ENCODE data around the gene DBN1. TPM values are rescaled to one million over a fixed set of nuclear protein-coding genes. Genes with fewer than 3 reads are reported as not detected.
"Not testable (repeated sequence)": the region's sequence is repeated elsewhere in the genome, so short reads cannot be mapped to it uniquely, and the experiment has no call there.

The DBN1 gene
- total and polyA plus RNA-seq, 12 donors = 5.1 to 47.1 (median 12.6) TPM

DNA sequence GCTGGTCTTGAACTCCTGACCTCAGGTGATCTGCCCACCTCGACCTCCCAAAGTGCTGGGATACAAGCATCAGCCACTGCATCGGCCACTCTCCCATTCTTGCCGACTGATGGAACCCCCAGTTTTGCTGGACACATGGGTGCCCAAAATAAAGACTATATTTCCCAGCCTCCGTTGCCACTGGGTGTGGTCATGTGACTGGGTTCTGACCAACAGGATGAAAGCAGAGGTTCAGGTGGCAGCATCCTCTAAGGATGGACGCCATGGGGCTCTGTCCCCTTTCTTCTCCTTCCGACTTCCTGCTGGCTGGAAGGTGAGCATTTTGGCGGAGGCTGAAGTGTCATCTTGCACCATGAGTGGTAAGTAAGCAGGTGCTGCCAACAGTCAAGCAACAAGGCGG is 13.7 kb upstream of the DBN1 start:
- no peaks in the 10 kb centered on the region for H3K4me1 ChIP-seq (replicated peaks in 1 of 2)
- no peak overlapping the region for H3K27ac ChIP-seq
- H3K36me3 ChIP-seq (replicated peaks in 1 of 2) = peaks cover 0 to 36% of the 10 kb centered on the region in 2 donors
- 86 to 94% (median 92%) methylated on average over 8 of the region's 8 CpGs for WGBS, 4 donors
- no peak for TF ChIP-seq CTCF (IDR thresholded peaks at IDR 0.05)
- TF ChIP-seq POLR2A (IDR thresholded peaks at IDR 0.05) = no peak
- H3K4me3 ChIP-seq = no peak overlapping the region
- intact Hi-C loops (cut with DNase I) = no loop called here
- H3K27me3 ChIP-seq = no peaks in the 10 kb centered on the region
- no peak for DNase-seq
- no peaks in the 10 kb centered on the region for H3K9me3 ChIP-seq (replicated peaks in 1 of 3)

DNA sequence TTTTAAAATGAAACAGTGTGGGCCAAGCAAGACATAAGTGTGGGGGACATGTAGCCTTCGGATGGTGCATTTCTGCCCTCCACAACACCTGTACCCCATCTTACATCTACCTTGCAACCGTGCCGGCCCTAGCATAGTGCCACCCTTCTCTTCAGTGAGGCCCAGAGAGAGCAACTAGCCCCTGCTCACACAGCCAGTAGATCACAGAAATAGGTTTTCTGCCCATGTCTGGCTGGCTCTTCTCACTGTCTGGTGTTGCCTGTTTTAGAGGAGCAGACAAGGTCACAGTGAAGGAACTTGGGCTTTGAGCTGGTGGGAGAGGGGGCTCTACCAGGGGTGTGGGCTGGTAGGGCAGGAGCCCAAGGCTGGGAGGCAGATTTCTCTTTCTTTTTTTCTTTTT is 12.8 kb upstream of the DBN1 start:
- peaks cover 0 to 27% of the 10 kb centered on the region in 2 donors for H3K36me3 ChIP-seq (replicated peaks in 1 of 2)

DNA sequence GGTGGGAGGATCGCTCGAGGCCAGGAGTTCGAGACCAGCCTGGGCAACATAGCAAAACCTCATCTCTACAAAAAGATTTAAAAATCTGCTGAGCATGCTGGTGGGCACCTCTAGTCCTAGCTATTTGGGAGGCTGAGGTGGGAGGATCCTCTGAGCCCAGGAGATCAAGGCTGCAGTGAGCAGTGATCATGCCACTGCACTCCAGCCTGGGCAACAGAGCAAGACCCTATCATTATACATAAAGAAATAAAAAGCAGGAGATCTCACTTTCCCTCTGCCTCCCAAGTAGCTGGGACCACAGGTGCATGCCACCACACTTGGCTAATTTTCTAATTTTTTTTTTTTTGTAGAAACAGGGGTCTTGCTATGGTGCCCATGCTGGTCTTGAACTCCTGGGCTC is 12.3 kb upstream of the DBN1 start:
- H3K9me3 ChIP-seq (replicated peaks in 1 of 3); H3K4me3 ChIP-seq; intact Hi-C loops (cut with DNase I); H3K27ac ChIP-seq; DNase-seq; H3K4me1 ChIP-seq (replicated peaks in 1 of 2); H3K27me3 ChIP-seq: not testable (repeated sequence)
- WGBS, 4 donors = 92 to 100% (median 97%) methylated on average over 1 to 3 of the region's 3 CpGs
- peaks cover 0 to 27% of the 10 kb centered on the region in 2 donors for H3K36me3 ChIP-seq (replicated peaks in 1 of 2)

More for the DNA sequence above, 12.8 kb upstream of the DBN1 start:
- Histone ChIP-seq H3K27ac (no peak overlapping the region), H3K4me1 (replicated peaks in 1 of 2) (no peaks in the 10 kb centered on the region), H3K4me3 (no peak overlapping the region), H3K9me3 (replicated peaks in 1 of 3) (no peaks in the 10 kb centered on the region), H3K27me3 (no peaks in the 10 kb centered on the region)
- 85 to 96% (median 93%) methylated on average over 3 of the region's 3 CpGs for WGBS, 4 donors
- TF ChIP-seq CTCF (IDR thresholded peaks at IDR 0.05) = no peak
- no peak for TF ChIP-seq POLR2A (IDR thresholded peaks at IDR 0.05)
- intact Hi-C loops (cut with DNase I) = no loop called here
- DNase-seq = no peak

DNA sequence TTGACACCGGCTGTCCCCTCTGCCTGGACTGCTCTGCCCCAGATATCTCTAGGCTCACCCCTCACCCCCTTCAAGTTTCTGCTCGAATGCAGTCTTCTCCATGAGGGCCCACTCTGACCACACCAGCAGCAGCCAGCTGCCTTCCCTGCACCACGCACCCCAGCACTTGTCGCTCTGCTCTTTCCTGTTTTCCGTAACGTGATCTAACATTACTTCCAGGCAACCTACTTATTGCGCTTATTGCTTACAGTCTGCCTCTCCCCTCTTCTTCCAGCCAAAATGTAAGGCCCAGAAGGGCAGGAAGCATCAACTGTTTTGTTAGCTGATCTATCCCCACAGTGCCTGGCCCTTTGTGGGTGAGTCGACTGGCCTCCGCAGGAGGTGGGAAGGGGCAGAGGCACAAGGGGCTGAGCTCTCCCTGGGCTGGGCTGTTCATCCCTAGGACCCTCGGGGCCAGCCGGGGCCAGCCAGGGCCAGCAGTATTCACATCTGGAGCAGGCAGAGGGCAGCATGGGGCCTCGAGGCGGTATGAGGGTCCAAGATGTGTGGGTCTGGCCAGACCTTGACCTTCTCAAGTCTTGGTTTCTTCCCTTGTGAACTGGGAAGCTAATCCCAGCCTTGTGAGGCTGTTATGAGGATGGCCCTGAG is 11.6 kb upstream of the DBN1 start:
- peaks cover 0 to 3% of the 10 kb centered on the region in 2 donors for H3K4me1 ChIP-seq (replicated peaks in 1 of 2)
- WGBS, 4 donors = 74 to 78% (median 78%) methylated on average over 11 to 13 of the region's 13 CpGs
- no peak for DNase-seq
- H3K27me3 ChIP-seq = no peaks in the 10 kb centered on the region
- intact Hi-C loops (cut with DNase I) = no loop called here
- TF ChIP-seq CTCF (IDR thresholded peaks at IDR 0.05) = no peak
- TF ChIP-seq POLR2A (IDR thresholded peaks at IDR 0.05) = no peak
- no peaks in the 10 kb centered on the region for H3K9me3 ChIP-seq (replicated peaks in 1 of 3)
- no peak overlapping the region for H3K27ac ChIP-seq
- no peak overlapping the region for H3K4me3 ChIP-seq
- peaks cover 0 to 23% of the 10 kb centered on the region in 2 donors for H3K36me3 ChIP-seq (replicated peaks in 1 of 2)

All from adrenal gland (tissue), 12 donors.